Psoas muscle (tissue), 8 donors: Measurements from ENCODE around the gene NSG2. TPM values are rescaled to one million over a fixed set of nuclear protein-coding genes. Genes with fewer than 3 reads are reported as not detected.

ENCODE experiments used
- ATAC-seq, 4 donors: fragments of 200-7000 bp; cut with Tn5 transposase; one replicate each; pipeline ENCODE4 v1.9.1; 2020; ENCODE audit warnings: moderate library complexity in 3 of 4, mild to moderate bottlenecking in 2 of 4
- DNase-seq, 2 donors: peaks; one replicate each; pipeline ENCODE4 v3.0.0-alpha.2; 2020
- H3K27ac ChIP-seq: fragments of 200-600 bp; one replicate; pipeline ENCODE4 v1.8.0; 2022
- H3K27me3 ChIP-seq, 3 donors: fragments of 200-600 bp in 1 of 3; one replicate each; pipeline versions ENCODE4 v1.6.1 to v1.8.0; 2013 to 2022; ENCODE audit warnings: low read length in 2 of 3, mild to moderate bottlenecking in 2 of 3, moderate library complexity in 1 of 3; ENCODE audit not compliant: insufficient read depth in 3 of 3
- H3K36me3 ChIP-seq, 2 donors: fragments of 200-600 bp in 1 of 2; one replicate each; pipeline versions ENCODE4 v1.6.1 to v1.8.0; 2013 to 2022; ENCODE audit warnings: low read depth in 1 of 2, mild to moderate bottlenecking in 1 of 2, moderate library complexity in 1 of 2; ENCODE audit not compliant: insufficient read depth in 1 of 2
- H3K4me1 ChIP-seq: fragments of 200-600 bp; one replicate; pipeline ENCODE4 v1.8.0; 2022
- H3K4me3 ChIP-seq: fragments of 200-600 bp; one replicate; pipeline ENCODE4 v1.8.0; 2022; ENCODE audit warnings: mild to moderate bottlenecking
- H3K9me3 ChIP-seq: fragments of 200-600 bp; one replicate; pipeline ENCODE4 v1.8.0; 2022
- CTCF ChIP-seq: fragments of 200-600 bp; IDR thresholded peaks from one replicate; pipeline ENCODE4 v1.8.0; 2022; ENCODE audit warnings: antibody characterized with exemption
- WGBS, 3 donors: extraction: QIAGEN DNeasy Blood & Tissue Kit; methylation state at CpG; one replicate each; pipeline versions ENCODE4 v1.1.6 to v1.1.7; 2013; 5-methylcytosine and 5-hydroxymethylcytosine counted together
- intact Hi-C, 2 donors: fragments of 100-400 bp; cut with DNase I; formaldehyde crosslinking; loops; one replicate each; pipeline versions ENCODE4 v1.11.0 to v1.14.2; 2022
- polyA plus RNA-seq, 3 donors: library from polyadenylated mRNA; stranded (reverse); fragments of 200-250 nt; gene quantifications; one replicate each; pipeline ENCODE4 v1.2.3, GENCODE V29; 2013
- total RNA-seq, 4 donors: library from RNA; stranded (reverse); fragmentation: NEBNext Ultra II Directional in 2 of 4; extraction: Animal tissue kit (Norgen Biotek cat#: 25700) in 2 of 4; gene quantifications; one replicate each; pipeline versions ENCODE4 v1.2.1 to v1.2.4, GENCODE V29; 2021 to 2023
- donor health status: healthy with polysubstance abuse.
- donor health status: DM: no; HTN: no; CAD: no; lungs with moderate emphysema.
- donor health status: Bipolar disorder and iron deficiency.
- donor health status: healthy.
- donor health status: DM: yes; HTN: yes; CAD: no.
- donor health status: DM: no; HTN: no; CAD: no.
- donor health status: DM: no; HTN: no; CAD: no.
- donor health status: DM: yes; HTN: yes; CAD: no.

The NSG2 gene
- total and polyA plus RNA-seq, 7 donors: 0.07 to 2.1 (median 0.33) TPM; not detected in 3

GRCh38 chr5:174090129-174090528 lies 44.6 kb downstream of the NSG2 start:
- no peak for DNase-seq
- no peak for TF ChIP-seq CTCF
- no peak for ATAC-seq
- intact Hi-C loops: no loop called here
- Histone ChIP-seq H3K4me3 (no peak overlapping the region), H3K27ac (no peak overlapping the region), H3K27me3 (no peaks in the 10 kb centered on the region), H3K4me1 (no peaks in the 10 kb centered on the region), H3K9me3 (no peaks in the 10 kb centered on the region), H3K36me3 (no peaks in the 10 kb centered on the region)
- WGBS, 3 donors: 62 to 66% (median 63%) methylated on average over 10 of the region's 10 CpGs

GRCh38 chr5:174093123-174093522 lies 47.6 kb downstream of the NSG2 start:
- no peaks in the 10 kb centered on the region for H3K4me1 ChIP-seq
- intact Hi-C loops: no loop called here
- DNase-seq (no peak), ATAC-seq (no peak)
- TF ChIP-seq CTCF: no peak
- H3K27me3 ChIP-seq: peaks cover 0 to 4% (median 0%) of the 10 kb centered on the region in 3 donors
- H3K4me3 ChIP-seq: no peak overlapping the region
- no peak overlapping the region for H3K27ac ChIP-seq
- no peaks in the 10 kb centered on the region for H3K9me3 ChIP-seq
- H3K36me3 ChIP-seq: no peaks in the 10 kb centered on the region
- WGBS, 3 donors: 79 to 88% (median 83%) methylated on average over 5 of the region's 5 CpGs

GRCh38 chr5:174094857-174095606 lies 49.5 kb downstream of the NSG2 start:
- 67 to 72% (median 70%) methylated on average over 10 of the region's 10 CpGs for WGBS, 3 donors

GRCh38 chr5:174096619-174097018 lies 51.1 kb downstream of the NSG2 start:
- ATAC-seq: no peak
- no peaks in the 10 kb centered on the region for H3K36me3 ChIP-seq
- intact Hi-C loops: no loop called here
- no peaks in the 10 kb centered on the region for H3K4me1 ChIP-seq
- DNase-seq: no peak
- 70 to 80% (median 73%) methylated on average over 6 of the region's 6 CpGs for WGBS, 3 donors
- no peaks in the 10 kb centered on the region for H3K9me3 ChIP-seq
- H3K4me3 ChIP-seq: no peak overlapping the region
- no peak overlapping the region for H3K27ac ChIP-seq
- no peak for TF ChIP-seq CTCF
- peaks cover 0 to 4% (median 0%) of the 10 kb centered on the region in 3 donors for H3K27me3 ChIP-seq

More at GRCh38 chr5:174094857-174095606, 49.5 kb downstream of the NSG2 start:
- intact Hi-C loops: no loop called here
- ATAC-seq (no peak), DNase-seq (no peak)
- Histone ChIP-seq H3K36me3 (no peaks in the 10 kb centered on the region), H3K27ac (no peak overlapping the region), H3K4me3 (no peak overlapping the region), H3K4me1 (no peaks in the 10 kb centered on the region), H3K27me3 (peaks cover 0 to 4% (median 0%) of the 10 kb centered on the region in 3 donors), H3K9me3 (no peaks in the 10 kb centered on the region)
- TF ChIP-seq CTCF: no peak
